Nephron progenitor cell (in vitro differentiated cells): ENCODE measurements around the gene COL9A1.

Source experiments
- DNase-seq: peaks from one replicate; pipeline ENCODE4 v3.0.0; 2021
- H3K27ac Mint-ChIP-seq: 2 replicates; pipeline ENCODE4 v1.8.0; 2021; ENCODE audit warnings: mild to moderate bottlenecking, moderate library complexity, mixed read lengths
- H3K27me3 Mint-ChIP-seq: 2 replicates; pipeline ENCODE4 v1.8.0; 2021; ENCODE audit warnings: mild to moderate bottlenecking, low read depth, mixed read lengths; ENCODE audit not compliant: poor library complexity
- H3K36me3 Mint-ChIP-seq: 2 replicates; pipeline ENCODE4 v1.8.0; 2021; ENCODE audit warnings: low read depth, mixed read lengths
- H3K4me1 Mint-ChIP-seq: 2 replicates; pipeline ENCODE4 v1.8.0; 2021; ENCODE audit warnings: mixed read lengths
- H3K4me3 Mint-ChIP-seq: 2 replicates; pipeline ENCODE4 v1.8.0; 2021; ENCODE audit warnings: mild to moderate bottlenecking, moderate library complexity, mixed read lengths
- H3K9me3 Mint-ChIP-seq: 2 replicates; pipeline ENCODE4 v1.8.0; 2021; ENCODE audit warnings: mild to moderate bottlenecking, moderate library complexity, mixed read lengths
- CTCF ChIP-seq: fragments of 200-600 bp; sonication (generic); IDR thresholded peaks from 2 replicates; pipeline ENCODE4 v1.5.0; 2021; ENCODE audit warnings: antibody characterized with exemption

Gene COL9A1

GRCh38 chr6:70304616-70305015, 1.7 kb upstream of the COL9A1 start:
- no peak for DNase-seq
- peaks cover 23% of the 10 kb centered on the region for H3K27me3 Mint-ChIP-seq
- H3K4me3 Mint-ChIP-seq, result no peak overlapping the region
- no peaks in the 10 kb centered on the region for H3K9me3 Mint-ChIP-seq
- H3K36me3 Mint-ChIP-seq, result no peaks in the 10 kb centered on the region
- H3K27ac Mint-ChIP-seq, result no peak overlapping the region
- peaks cover 6% of the 10 kb centered on the region for H3K4me1 Mint-ChIP-seq
- no peak for TF ChIP-seq CTCF

GRCh38 chr6:70299456-70299855, 3.4 kb downstream of the COL9A1 start:
- DNase-seq, result peak; percentile 42
- no peak for TF ChIP-seq CTCF
- H3K36me3 Mint-ChIP-seq, result no peaks in the 10 kb centered on the region
- no peak overlapping the region for H3K4me3 Mint-ChIP-seq
- H3K27ac Mint-ChIP-seq, result no peak overlapping the region
- peaks cover 21% of the 10 kb centered on the region for H3K27me3 Mint-ChIP-seq
- no peaks in the 10 kb centered on the region for H3K9me3 Mint-ChIP-seq
- peaks cover 2% of the 10 kb centered on the region for H3K4me1 Mint-ChIP-seq

- H3K27me3 Mint-ChIP-seq, result peaks cover 14% of the 10 kb centered on the region
- no peak overlapping the region for H3K27ac Mint-ChIP-seq
- no peak overlapping the region for H3K4me3 Mint-ChIP-seq
- no peaks in the 10 kb centered on the region for H3K36me3 Mint-ChIP-seq
- TF ChIP-seq CTCF, result no peak
- DNase-seq, result no peak
- no peaks in the 10 kb centered on the region for H3K9me3 Mint-ChIP-seq
- H3K4me1 Mint-ChIP-seq, result no peaks in the 10 kb centered on the region
These were observed 4.8 kb downstream of the COL9A1 start for GRCh38 chr6:70298068-70298467.

GRCh38 chr6:70292193-70292592, 10.7 kb downstream of the COL9A1 start:
- no peaks in the 10 kb centered on the region for H3K36me3 Mint-ChIP-seq
- TF ChIP-seq CTCF, result no peak
- H3K27me3 Mint-ChIP-seq, result peaks cover 12% of the 10 kb centered on the region
- DNase-seq, result no peak
- H3K4me3 Mint-ChIP-seq, result no peak overlapping the region
- no peaks in the 10 kb centered on the region for H3K4me1 Mint-ChIP-seq
- H3K27ac Mint-ChIP-seq, result no peak overlapping the region
- no peaks in the 10 kb centered on the region for H3K9me3 Mint-ChIP-seq

- Mint-ChIP-seq H3K4me1 (no peaks in the 10 kb centered on the region), H3K4me3 (no peak overlapping the region), H3K27me3 (peaks cover 8% of the 10 kb centered on the region), H3K27ac (no peak overlapping the region), H3K9me3 (no peaks in the 10 kb centered on the region), H3K36me3 (no peaks in the 10 kb centered on the region)
- DNase-seq, result no peak
- TF ChIP-seq CTCF, result no peak
These were observed 13.6 kb downstream of the COL9A1 start for GRCh38 chr6:70289299-70289698.

GRCh38 chr6:70286905-70287304, 16.0 kb downstream of the COL9A1 start:
- H3K27me3 Mint-ChIP-seq, result peaks cover 5% of the 10 kb centered on the region
- no peak for DNase-seq
- no peak overlapping the region for H3K27ac Mint-ChIP-seq
- H3K36me3 Mint-ChIP-seq, result no peaks in the 10 kb centered on the region
- H3K4me3 Mint-ChIP-seq, result no peak overlapping the region
- peaks cover under 1% of the 10 kb centered on the region for H3K9me3 Mint-ChIP-seq
- peaks cover 3% of the 10 kb centered on the region for H3K4me1 Mint-ChIP-seq
- TF ChIP-seq CTCF, result no peak
